Loucy (cell line): ENCODE data around the gene MITF.

Experiments used
- H2AFZ ChIP-seq: fragments of 200-600 bp; sonication (generic); 2 replicates; pipeline ENCODE4 v1.6.0; 2016; ENCODE audit warnings: antibody characterized with exemption, mild to moderate bottlenecking, low read length, moderate library complexity
- H3F3A ChIP-seq: fragments of 200-600 bp; 2 replicates; pipeline ENCODE4 v1.6.0; 2016; ENCODE audit warnings: antibody characterized with exemption, low read depth, mild to moderate bottlenecking
- H3K27me3 ChIP-seq: fragments of 200-600 bp; sonication (generic); 2 replicates; pipeline ENCODE4 v1.6.1; 2014; ENCODE audit warnings: low read length, mild to moderate bottlenecking; ENCODE audit not compliant: insufficient read depth, poor library complexity, severe bottlenecking
- H3K36me3 ChIP-seq: fragments of 200-600 bp; sonication (generic); 2 replicates; pipeline ENCODE4 v1.6.1; 2016; ENCODE audit warnings: low read length; ENCODE audit not compliant: insufficient read depth
- H3K4me1 ChIP-seq: fragments of 200-600 bp; sonication (generic); 2 replicates; pipeline ENCODE4 v1.5.1; 2014; ENCODE audit warnings: low read length, mild to moderate bottlenecking; ENCODE audit not compliant: insufficient read depth, poor library complexity, severe bottlenecking
- H3K4me2 ChIP-seq: fragments of 200-600 bp; sonication (generic); 2 replicates; pipeline ENCODE4 v1.6.0; 2014; ENCODE audit warnings: antibody characterized with exemption, low read length, low read depth, mild to moderate bottlenecking; ENCODE audit not compliant: poor library complexity, severe bottlenecking
- H3K4me3 ChIP-seq: fragments of 200-600 bp; sonication (generic); 2 replicates; pipeline ENCODE4 v1.5.1; 2014; ENCODE audit warnings: low read length, mild to moderate bottlenecking, mixed read lengths; ENCODE audit not compliant: poor library complexity, severe bottlenecking
- H3K79me2 ChIP-seq: fragments of 200-600 bp; sonication (generic); 2 replicates; pipeline ENCODE4 v1.6.1; 2014; ENCODE audit warnings: low read length; ENCODE audit not compliant: insufficient read depth
- H3K9ac ChIP-seq: fragments of 200-600 bp; sonication (generic); 2 replicates; pipeline ENCODE4 v1.6.0; 2014; ENCODE audit warnings: mild to moderate bottlenecking, low read depth, low read length, moderate library complexity; ENCODE audit not compliant: poor library complexity, severe bottlenecking
- H3K9me2 ChIP-seq: fragments of 200-600 bp; sonication (generic); replicated peaks from 2 replicates; pipeline ENCODE4 v1.6.1; 2016; ENCODE audit warnings: low read depth, low read length, mixed read lengths
- H3K9me3 ChIP-seq: fragments of 200-600 bp; sonication (generic); 2 replicates; pipeline ENCODE4 v1.6.1; 2014; ENCODE audit warnings: mild to moderate bottlenecking, antibody characterized with exemption, low read length, low read depth; ENCODE audit not compliant: insufficient read depth
- H4K20me1 ChIP-seq: fragments of 200-600 bp; sonication (generic); 2 replicates; pipeline ENCODE4 v1.6.0; 2014; ENCODE audit warnings: antibody characterized with exemption, low read length, mild to moderate bottlenecking; ENCODE audit not compliant: insufficient read depth, poor library complexity, severe bottlenecking
- CTCF ChIP-seq: fragments of 200-600 bp; sonication (generic); conservative IDR thresholded peaks from 2 replicates; pipeline ENCODE4 v1.5.1; 2014; ENCODE audit warnings: mild to moderate bottlenecking, antibody characterized with exemption, low read length
- EZH2phosphoT487 ChIP-seq: fragments of 200-600 bp; IDR thresholded peaks from 2 replicates; pipeline ENCODE4 v1.6.1; 2018; ENCODE audit warnings: antibody characterized with exemption, mild to moderate bottlenecking, moderate library complexity, borderline replicate concordance

The MITF gene

DNA sequence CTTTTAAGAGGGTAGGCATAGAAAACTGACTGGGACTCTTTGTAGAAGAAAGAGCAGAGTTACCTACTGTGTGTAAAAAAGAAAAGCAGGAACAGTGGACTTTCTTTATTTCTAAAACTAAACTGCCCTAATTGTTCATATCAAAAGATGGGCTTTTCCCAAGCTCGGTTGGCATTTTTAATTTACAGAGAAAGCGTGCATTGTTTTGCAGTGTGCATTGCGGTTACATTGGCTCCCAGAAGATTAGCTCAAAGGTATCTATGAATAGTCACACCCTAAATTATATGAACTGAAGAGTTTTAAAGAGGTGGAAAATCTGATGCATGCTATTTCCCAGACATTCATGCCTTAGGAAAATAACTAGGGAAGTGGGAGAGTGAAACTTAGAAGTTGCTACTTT lies 36.5 kb downstream of the MITF start:
- TF ChIP-seq EZH2phosphoT487 (no peak), CTCF (no peak)
- no peaks in the 10 kb centered on the region for H3K79me2 ChIP-seq
- no peak overlapping the region for H3K4me2 ChIP-seq
- H2AFZ ChIP-seq: no peak overlapping the region
- H3K9ac ChIP-seq: no peak overlapping the region
- no peaks in the 10 kb centered on the region for H3F3A ChIP-seq
- no peaks in the 10 kb centered on the region for H4K20me1 ChIP-seq
- H3K4me1 ChIP-seq: no peaks in the 10 kb centered on the region
- no peak overlapping the region for H3K4me3 ChIP-seq
- no peaks in the 10 kb centered on the region for H3K9me3 ChIP-seq
- H3K27me3 ChIP-seq: no peaks in the 10 kb centered on the region
- H3K9me2 ChIP-seq: no peaks in the 10 kb centered on the region
- H3K36me3 ChIP-seq: no peaks in the 10 kb centered on the region

DNA sequence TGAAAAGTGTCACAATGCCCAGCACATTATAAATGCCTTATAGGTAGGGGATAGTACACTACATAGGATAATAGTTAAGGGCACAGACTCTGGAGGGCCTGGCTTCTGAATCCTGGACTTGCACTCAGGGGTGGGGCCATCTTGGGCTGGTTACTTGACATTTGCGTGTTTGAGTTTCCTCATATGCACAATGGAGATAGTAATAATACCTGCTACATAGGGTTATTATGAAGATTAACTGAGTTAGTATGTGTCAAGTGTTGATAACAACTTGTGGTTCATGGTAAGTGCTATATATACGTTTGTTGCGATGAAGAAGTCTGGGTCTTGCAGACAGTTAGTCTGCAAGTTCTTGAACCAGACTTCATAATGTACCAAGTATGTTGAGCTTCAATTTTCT lies 37.0 kb downstream of the MITF start:
- H3K4me2 ChIP-seq: no peak overlapping the region
- H3K9me2 ChIP-seq: no peaks in the 10 kb centered on the region
- H3K27me3 ChIP-seq: no peaks in the 10 kb centered on the region
- no peak overlapping the region for H3K4me3 ChIP-seq
- no peaks in the 10 kb centered on the region for H3K79me2 ChIP-seq
- H3K36me3 ChIP-seq: no peaks in the 10 kb centered on the region
- no peaks in the 10 kb centered on the region for H3K9me3 ChIP-seq
- no peaks in the 10 kb centered on the region for H4K20me1 ChIP-seq
- TF ChIP-seq CTCF: no peak
- TF ChIP-seq EZH2phosphoT487: no peak
- H2AFZ ChIP-seq: no peak overlapping the region
- H3K9ac ChIP-seq: no peak overlapping the region
- no peaks in the 10 kb centered on the region for H3K4me1 ChIP-seq
- H3F3A ChIP-seq: no peaks in the 10 kb centered on the region

- TF ChIP-seq EZH2phosphoT487 (no peak), CTCF (no peak)
- H3F3A ChIP-seq: no peaks in the 10 kb centered on the region
- H3K9me2 ChIP-seq: no peaks in the 10 kb centered on the region
- no peak overlapping the region for H3K4me3 ChIP-seq
- H4K20me1 ChIP-seq: no peaks in the 10 kb centered on the region
- H2AFZ ChIP-seq: no peak overlapping the region
- H3K9ac ChIP-seq: no peak overlapping the region
- no peak overlapping the region for H3K4me2 ChIP-seq
- no peaks in the 10 kb centered on the region for H3K36me3 ChIP-seq
- no peaks in the 10 kb centered on the region for H3K27me3 ChIP-seq
- H3K79me2 ChIP-seq: no peaks in the 10 kb centered on the region
- no peaks in the 10 kb centered on the region for H3K9me3 ChIP-seq
- H3K4me1 ChIP-seq: no peaks in the 10 kb centered on the region
These were observed 37.8 kb downstream of the MITF start for GRCh38 chr3:69776920-69777581.
